Astrocyte (in vitro differentiated cells and primary cell): ENCODE results near the gene MAP1LC3C. TPM values are rescaled to one million over a fixed set of nuclear protein-coding genes. Genes with fewer than 3 reads are reported as not detected.

ENCODE experiments used
- DNase-seq: peaks from one replicate; pipeline ENCODE4 v3.0.0-alpha.2; 2010; ENCODE audit warnings: low read depth
- FAIRE-seq: peaks from 2 replicates; lab custom pipeline; 2011; peaks lifted over from hg19 to GRCh38; lab: Jason Lieb, UNC
- H2AFZ ChIP-seq: 2 replicates; pipeline ENCODE4 v1.6.0; 2012; ENCODE audit warnings: low read depth, low read length, inconsistent platforms
- H3K27ac ChIP-seq: 2 replicates; pipeline ENCODE4 v1.5.1; 2011; ENCODE audit warnings: low read depth, low read length, inconsistent platforms
- H3K27me3 ChIP-seq: 2 replicates; pipeline ENCODE4 v1.6.0; 2011; ENCODE audit warnings: low read length, inconsistent platforms; ENCODE audit not compliant: insufficient read depth
- H3K36me3 ChIP-seq: 2 replicates; pipeline ENCODE4 v1.5.1; 2011; ENCODE audit warnings: low read length, inconsistent platforms; ENCODE audit not compliant: insufficient read depth
- H3K4me1 ChIP-seq: 2 replicates; pipeline ENCODE4 v1.5.1; 2011; ENCODE audit warnings: low read length, inconsistent platforms; ENCODE audit not compliant: insufficient read depth
- H3K4me2 ChIP-seq: 2 replicates; pipeline ENCODE4 v1.6.0; 2012; ENCODE audit warnings: low read length, inconsistent platforms
- H3K4me3 ChIP-seq: 2 replicates; pipeline ENCODE4 v1.5.1; 2011; ENCODE audit warnings: low read depth, mild to moderate bottlenecking, low read length, inconsistent platforms; ENCODE audit not compliant: insufficient read depth
- H3K79me2 ChIP-seq: 2 replicates; pipeline ENCODE4 v1.6.0; 2012; ENCODE audit warnings: mild to moderate bottlenecking, low read length, inconsistent platforms; ENCODE audit not compliant: insufficient read depth
- H3K9ac ChIP-seq: 2 replicates; pipeline ENCODE4 v1.6.0; 2012; ENCODE audit warnings: mild to moderate bottlenecking, low read length, inconsistent platforms
- H3K9me3 ChIP-seq: 2 replicates; pipeline ENCODE4 v1.5.1; 2012; ENCODE audit warnings: low read depth, mild to moderate bottlenecking, low read length, inconsistent platforms; ENCODE audit not compliant: insufficient read depth
- H4K20me1 ChIP-seq: 2 replicates; pipeline ENCODE4 v1.6.0; 2012; ENCODE audit warnings: low read length, inconsistent platforms; ENCODE audit not compliant: insufficient read depth
- H3K27ac Mint-ChIP-seq: one replicate; pipeline ENCODE4 v1.8.0; 2021; ENCODE audit warnings: mild to moderate bottlenecking, mixed read lengths; ENCODE audit not compliant: unreplicated experiment
- H3K27me3 Mint-ChIP-seq: one replicate; pipeline ENCODE4 v1.8.0; 2021; ENCODE audit warnings: low read depth, mixed read lengths; ENCODE audit not compliant: unreplicated experiment
- H3K36me3 Mint-ChIP-seq: one replicate; pipeline ENCODE4 v1.8.0; 2021; ENCODE audit warnings: low read depth, mixed read lengths; ENCODE audit not compliant: unreplicated experiment
- H3K4me1 Mint-ChIP-seq: one replicate; pipeline ENCODE4 v1.8.0; 2021; ENCODE audit warnings: low read depth, mixed read lengths; ENCODE audit not compliant: unreplicated experiment
- H3K4me3 Mint-ChIP-seq: one replicate; pipeline ENCODE4 v1.8.0; 2021; ENCODE audit warnings: mild to moderate bottlenecking, moderate library complexity, mixed read lengths; ENCODE audit not compliant: unreplicated experiment
- H3K9me3 Mint-ChIP-seq: one replicate; pipeline ENCODE4 v1.8.0; 2021; ENCODE audit warnings: mild to moderate bottlenecking, mixed read lengths; ENCODE audit not compliant: unreplicated experiment
- CTCF ChIP-seq: IDR thresholded peaks from 2 replicates; pipeline ENCODE4 v1.5.1; 2011; ENCODE audit warnings: low read depth, mild to moderate bottlenecking, inconsistent platforms, low read length, moderate library complexity; ENCODE audit not compliant: insufficient read depth
- EZH2 ChIP-seq: IDR thresholded peaks from 2 replicates; pipeline ENCODE4 v1.6.1; 2012; ENCODE audit warnings: mild to moderate bottlenecking, low read length, inconsistent platforms; ENCODE audit not compliant: insufficient read depth
- total RNA-seq: library from RNA; stranded (reverse); gene quantifications from 2 replicates; pipeline ENCODE4 v1.2.1, GENCODE V29; 2021

MAP1LC3C gene
- total RNA-seq, 1 donor from 2014 or later = 9.9 TPM

GRCh38 chr1:241979926-241980325, 19.0 kb downstream of the MAP1LC3C start:
- H3K4me1 Mint-ChIP-seq = no peaks in the 10 kb centered on the region
- no peak overlapping the region for H2AFZ ChIP-seq
- no peak overlapping the region for H3K27ac Mint-ChIP-seq
- H3K27me3 ChIP-seq = no peaks in the 10 kb centered on the region
- H3K79me2 ChIP-seq = no peaks in the 10 kb centered on the region
- H3K9me3 Mint-ChIP-seq = no peaks in the 10 kb centered on the region
- H3K4me1 ChIP-seq = no peaks in the 10 kb centered on the region
- H4K20me1 ChIP-seq = no peaks in the 10 kb centered on the region
- no peak overlapping the region for H3K9ac ChIP-seq
- no peak overlapping the region for H3K27ac ChIP-seq
- H3K36me3 Mint-ChIP-seq = no peaks in the 10 kb centered on the region
- no peaks in the 10 kb centered on the region for H3K36me3 ChIP-seq
- no peak overlapping the region for H3K4me3 Mint-ChIP-seq
- no peak overlapping the region for H3K4me2 ChIP-seq
- FAIRE-seq (no peak), DNase-seq (no peak)
- no peak overlapping the region for H3K4me3 ChIP-seq
- TF ChIP-seq EZH2 (no peak), CTCF (no peak)
- H3K27me3 Mint-ChIP-seq = no peaks in the 10 kb centered on the region
- no peaks in the 10 kb centered on the region for H3K9me3 ChIP-seq

GRCh38 chr1:241979071-241979470, 19.8 kb downstream of the MAP1LC3C start:
- Histone ChIP-seq H3K9me3 (no peaks in the 10 kb centered on the region), H3K36me3 (no peaks in the 10 kb centered on the region), H3K27me3 (no peaks in the 10 kb centered on the region), H3K4me1 (no peaks in the 10 kb centered on the region), H2AFZ (no peak overlapping the region), H3K4me3 (no peak overlapping the region), H4K20me1 (no peaks in the 10 kb centered on the region), H3K4me2 (no peak overlapping the region), H3K27ac (no peak overlapping the region), H3K9ac (no peak overlapping the region), H3K79me2 (no peaks in the 10 kb centered on the region)
- H3K4me1 Mint-ChIP-seq = no peaks in the 10 kb centered on the region
- H3K9me3 Mint-ChIP-seq = no peaks in the 10 kb centered on the region
- no peak overlapping the region for H3K4me3 Mint-ChIP-seq
- no peaks in the 10 kb centered on the region for H3K36me3 Mint-ChIP-seq
- DNase-seq (no peak), FAIRE-seq (no peak)
- no peaks in the 10 kb centered on the region for H3K27me3 Mint-ChIP-seq
- H3K27ac Mint-ChIP-seq = no peak overlapping the region
- no peak for TF ChIP-seq EZH2
- TF ChIP-seq CTCF = no peak

GRCh38 chr1:241976229-241976628, 22.7 kb downstream of the MAP1LC3C start:
- FAIRE-seq (no peak), DNase-seq (no peak)
- H3K27me3 Mint-ChIP-seq = no peaks in the 10 kb centered on the region

More at GRCh38 chr1:241976229-241976628, 22.7 kb downstream of the MAP1LC3C start:
- H3K36me3 Mint-ChIP-seq = no peaks in the 10 kb centered on the region
- H3K4me3 ChIP-seq = no peak overlapping the region
- no peak overlapping the region for H3K27ac Mint-ChIP-seq
- no peak overlapping the region for H3K27ac ChIP-seq
- no peak overlapping the region for H3K4me2 ChIP-seq
- no peaks in the 10 kb centered on the region for H3K9me3 Mint-ChIP-seq
- TF ChIP-seq CTCF = no peak
- no peak for TF ChIP-seq EZH2
- H3K36me3 ChIP-seq = no peaks in the 10 kb centered on the region
- no peaks in the 10 kb centered on the region for H3K27me3 ChIP-seq
- H4K20me1 ChIP-seq = no peaks in the 10 kb centered on the region
- no peaks in the 10 kb centered on the region for H3K79me2 ChIP-seq
- no peak overlapping the region for H2AFZ ChIP-seq
- H3K4me1 ChIP-seq = peaks cover 15% of the 10 kb centered on the region
- no peaks in the 10 kb centered on the region for H3K9me3 ChIP-seq
- peaks cover 14% of the 10 kb centered on the region for H3K4me1 Mint-ChIP-seq
- no peak overlapping the region for H3K9ac ChIP-seq
- no peak overlapping the region for H3K4me3 Mint-ChIP-seq
